OCI-LY7 (cell line): ENCODE measurements around the gene FCAMR.

Source experiments
- EZH2phosphoT487 ChIP-seq: fragments of 200-600 bp; sonication (generic); IDR thresholded peaks from 2 replicates; pipeline ENCODE4 v1.6.1; 2018; ENCODE audit warnings: low read depth, borderline replicate concordance, mild to moderate bottlenecking, mixed run types, antibody characterized with exemption, low read length, moderate library complexity, mixed read lengths
- TF ChIP-seq, protein P1 (sequence below): fragments of 200-600 bp; sonication (generic); conservative IDR thresholded peaks from 2 replicates; pipeline ENCODE4 v1.5.1; 2014; ENCODE audit warnings: mild to moderate bottlenecking, antibody characterized with exemption, low read length, moderate library complexity, mixed read lengths

DNA sequence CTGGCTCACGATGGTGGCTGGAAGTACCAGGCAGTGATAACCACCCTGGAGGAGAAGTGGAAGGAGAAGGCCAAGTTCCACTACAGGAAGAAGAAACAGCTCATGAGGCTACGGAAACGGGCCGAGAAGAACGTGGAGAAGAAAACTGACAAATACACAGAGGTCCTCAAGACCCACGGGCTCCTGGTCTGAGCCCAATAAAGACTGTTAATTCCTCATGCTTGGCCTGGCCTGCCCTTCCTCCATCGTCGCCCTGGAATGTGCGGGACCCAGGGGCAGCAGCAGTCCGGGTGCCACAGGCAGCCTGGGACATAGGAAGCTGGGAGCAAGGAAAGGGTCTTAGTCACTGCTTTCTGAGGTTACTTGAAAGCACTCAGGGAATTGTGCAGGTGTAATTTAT, 62.2 kb downstream of the FCAMR start:
- TF ChIP-seq, protein P1, sequence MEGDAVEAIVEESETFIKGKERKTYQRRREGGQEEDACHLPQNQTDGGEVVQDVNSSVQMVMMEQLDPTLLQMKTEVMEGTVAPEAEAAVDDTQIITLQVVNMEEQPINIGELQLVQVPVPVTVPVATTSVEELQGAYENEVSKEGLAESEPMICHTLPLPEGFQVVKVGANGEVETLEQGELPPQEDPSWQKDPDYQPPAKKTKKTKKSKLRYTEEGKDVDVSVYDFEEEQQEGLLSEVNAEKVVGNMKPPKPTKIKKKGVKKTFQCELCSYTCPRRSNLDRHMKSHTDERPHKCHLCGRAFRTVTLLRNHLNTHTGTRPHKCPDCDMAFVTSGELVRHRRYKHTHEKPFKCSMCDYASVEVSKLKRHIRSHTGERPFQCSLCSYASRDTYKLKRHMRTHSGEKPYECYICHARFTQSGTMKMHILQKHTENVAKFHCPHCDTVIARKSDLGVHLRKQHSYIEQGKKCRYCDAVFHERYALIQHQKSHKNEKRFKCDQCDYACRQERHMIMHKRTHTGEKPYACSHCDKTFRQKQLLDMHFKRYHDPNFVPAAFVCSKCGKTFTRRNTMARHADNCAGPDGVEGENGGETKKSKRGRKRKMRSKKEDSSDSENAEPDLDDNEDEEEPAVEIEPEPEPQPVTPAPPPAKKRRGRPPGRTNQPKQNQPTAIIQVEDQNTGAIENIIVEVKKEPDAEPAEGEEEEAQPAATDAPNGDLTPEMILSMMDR, result no peak
- TF ChIP-seq EZH2phosphoT487, result no peak
